Measurements from ENCODE around the gene MYO18B. TPM values are rescaled to one million over a fixed set of nuclear protein-coding genes. Genes with fewer than 3 reads are reported as not detected.

MYO18B gene
- total RNA-seq, 1 experiment from 2014 or later, result not detected

- TF ChIP-seq, protein P1, sequence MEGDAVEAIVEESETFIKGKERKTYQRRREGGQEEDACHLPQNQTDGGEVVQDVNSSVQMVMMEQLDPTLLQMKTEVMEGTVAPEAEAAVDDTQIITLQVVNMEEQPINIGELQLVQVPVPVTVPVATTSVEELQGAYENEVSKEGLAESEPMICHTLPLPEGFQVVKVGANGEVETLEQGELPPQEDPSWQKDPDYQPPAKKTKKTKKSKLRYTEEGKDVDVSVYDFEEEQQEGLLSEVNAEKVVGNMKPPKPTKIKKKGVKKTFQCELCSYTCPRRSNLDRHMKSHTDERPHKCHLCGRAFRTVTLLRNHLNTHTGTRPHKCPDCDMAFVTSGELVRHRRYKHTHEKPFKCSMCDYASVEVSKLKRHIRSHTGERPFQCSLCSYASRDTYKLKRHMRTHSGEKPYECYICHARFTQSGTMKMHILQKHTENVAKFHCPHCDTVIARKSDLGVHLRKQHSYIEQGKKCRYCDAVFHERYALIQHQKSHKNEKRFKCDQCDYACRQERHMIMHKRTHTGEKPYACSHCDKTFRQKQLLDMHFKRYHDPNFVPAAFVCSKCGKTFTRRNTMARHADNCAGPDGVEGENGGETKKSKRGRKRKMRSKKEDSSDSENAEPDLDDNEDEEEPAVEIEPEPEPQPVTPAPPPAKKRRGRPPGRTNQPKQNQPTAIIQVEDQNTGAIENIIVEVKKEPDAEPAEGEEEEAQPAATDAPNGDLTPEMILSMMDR (conservative IDR thresholded peaks at IDR 0.05; ENCODE audit: low read depth, low read length), result no peak
- no peaks in the 10 kb centered on the region for H3K79me2 ChIP-seq (ENCODE audit: low read length)
- H3K4me1 ChIP-seq (ENCODE audit: insufficient read depth, low read length), result no peaks in the 10 kb centered on the region
- H3K4me2 ChIP-seq (ENCODE audit: low read length), result no peak overlapping the region
- no peaks in the 10 kb centered on the region for H3F3A ChIP-seq (ENCODE audit: low read length, unreplicated experiment)
- H2AFZ ChIP-seq (ENCODE audit: low read length), result no peak overlapping the region
- no peaks in the 10 kb centered on the region for H3K36me3 ChIP-seq (ENCODE audit: low read depth, low read length)
- H4K20me1 ChIP-seq (ENCODE audit: low read length), result no peaks in the 10 kb centered on the region
- H3K9me3 ChIP-seq (ENCODE audit: low read length), result no peaks in the 10 kb centered on the region
- intact Hi-C loops (cut with micrococcal nuclease), result no loop called here
- H3K27ac ChIP-seq (ENCODE audit: low read length), result no peak overlapping the region
- no peak overlapping the region for H3K9ac ChIP-seq (ENCODE audit: low read length)
- H3K27me3 ChIP-seq (ENCODE audit: low read length), result 0 out of 2 replicates have a peak, but pooled peaks cover 5% of the 10 kb centered on the region
- no peak for DNase-seq
- no TSS peak for BruUV-seq (replicated peaks)
- no peak for ATAC-seq
- ChIA-PET POLR2A (ENCODE audit: unreplicated experiment) (no interaction called here), CTCF (no interaction called here)
- H3K4me3 ChIP-seq (ENCODE audit: low read length), result no peak overlapping the region
- no peaks in the 10 kb centered on the region for H3K9me2 ChIP-seq (replicated peaks; ENCODE audit: low read length)
These were observed 200.9 kb downstream of the MYO18B start for GRCh38 chr22:25942856-25943411.

- no peaks in the 10 kb centered on the region for H4K20me1 ChIP-seq (ENCODE audit: low read length)
- no peak overlapping the region for H3K27ac ChIP-seq (ENCODE audit: low read length)
- no peaks in the 10 kb centered on the region for H3K27me3 ChIP-seq (ENCODE audit: low read length)
- H3K36me3 ChIP-seq (ENCODE audit: low read depth, low read length), result no peaks in the 10 kb centered on the region
- POLR2A ChIA-PET (ENCODE audit: unreplicated experiment), result no interaction called here
- H2AFZ ChIP-seq (ENCODE audit: low read length), result no peak overlapping the region
- H3K4me1 ChIP-seq (ENCODE audit: insufficient read depth, low read length), result no peaks in the 10 kb centered on the region
- H3K4me3 ChIP-seq (ENCODE audit: low read length), result no peak overlapping the region
- no peak for DNase-seq
- no peak overlapping the region for H3K4me2 ChIP-seq (ENCODE audit: low read length)
- no TSS peak for BruUV-seq (replicated peaks)
- CTCF ChIA-PET, result no interaction called here
- no peak overlapping the region for H3K9ac ChIP-seq (ENCODE audit: low read length)
- no peaks in the 10 kb centered on the region for H3F3A ChIP-seq (ENCODE audit: low read length, unreplicated experiment)
- TF ChIP-seq EZH2phosphoT487 (IDR thresholded peaks at IDR 0.05; ENCODE audit: borderline replicate concordance, low read length) (no peak), EZH2 (IDR thresholded peaks at IDR 0.05; ENCODE audit: low read length, unreplicated experiment) (no peak)
- TF ChIP-seq, protein P1 (conservative IDR thresholded peaks at IDR 0.05; ENCODE audit: low read depth, low read length), result no peak
- H3K79me2 ChIP-seq (ENCODE audit: low read length), result no peaks in the 10 kb centered on the region
- intact Hi-C loops (cut with micrococcal nuclease), result no loop called here
- ATAC-seq, result no peak
- no peaks in the 10 kb centered on the region for H3K9me3 ChIP-seq (ENCODE audit: low read length)
- no peaks in the 10 kb centered on the region for H3K9me2 ChIP-seq (replicated peaks; ENCODE audit: low read length)
These were observed 208.1 kb downstream of the MYO18B start for GRCh38 chr22:25950111-25950510.

DNA sequence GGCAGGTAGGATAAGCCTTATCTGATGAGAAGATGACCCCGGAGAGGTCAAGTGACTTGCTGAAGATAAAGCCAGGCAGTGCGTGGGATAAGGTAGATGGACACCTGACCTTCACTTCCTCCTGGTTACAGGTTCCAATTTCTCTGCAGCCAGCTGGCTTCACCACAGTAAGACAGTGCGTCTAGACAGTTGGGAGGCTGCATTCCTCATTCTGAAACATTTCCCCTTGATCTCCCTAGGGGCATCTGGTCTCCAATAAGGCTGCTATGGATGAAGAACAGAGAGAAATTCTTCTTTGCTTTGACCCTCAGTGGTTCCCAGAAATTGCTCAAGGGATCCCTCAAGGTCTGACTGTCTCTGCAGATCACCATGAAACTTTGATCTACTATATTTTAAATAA, 211.3 kb downstream of the MYO18B start:
- Histone ChIP-seq H3K4me3 (ENCODE audit: low read length) (no peak overlapping the region), H3F3A (ENCODE audit: low read length, unreplicated experiment) (no peaks in the 10 kb centered on the region), H3K9me3 (ENCODE audit: low read length) (no peaks in the 10 kb centered on the region), H3K4me2 (ENCODE audit: low read length) (no peak overlapping the region), H3K4me1 (ENCODE audit: insufficient read depth, low read length) (no peaks in the 10 kb centered on the region), H3K9me2 (replicated peaks; ENCODE audit: low read length) (no peaks in the 10 kb centered on the region), H2AFZ (ENCODE audit: low read length) (no peak overlapping the region), H4K20me1 (ENCODE audit: low read length) (no peaks in the 10 kb centered on the region), H3K9ac (ENCODE audit: low read length) (no peak overlapping the region), H3K79me2 (ENCODE audit: low read length) (no peaks in the 10 kb centered on the region), H3K27ac (ENCODE audit: low read length) (no peak overlapping the region), H3K27me3 (ENCODE audit: low read length) (no peaks in the 10 kb centered on the region), H3K36me3 (ENCODE audit: low read depth, low read length) (no peaks in the 10 kb centered on the region)
- ATAC-seq, result no peak
- ChIA-PET POLR2A (ENCODE audit: unreplicated experiment) (no interaction called here), CTCF (no interaction called here)
- no peak for DNase-seq
- intact Hi-C loops (cut with micrococcal nuclease), result no loop called here
- TF ChIP-seq EZH2phosphoT487 (IDR thresholded peaks at IDR 0.05; ENCODE audit: borderline replicate concordance, low read length) (no peak), EZH2 (IDR thresholded peaks at IDR 0.05; ENCODE audit: low read length, unreplicated experiment) (no peak)
- TF ChIP-seq, protein P1 (conservative IDR thresholded peaks at IDR 0.05; ENCODE audit: low read depth, low read length), result no peak
- BruUV-seq (replicated peaks), result no TSS peak

Measured in PC-3 (cell line).